IPS-11a (cell line): ENCODE data around the gene RBFOX2.

Experiments used
- H3K4me3 ChIP-seq: one replicate; pipeline ENCODE4 v1.5.1; 2013; ENCODE audit warnings: low read depth, low read length, control low read depth

RBFOX2 gene

DNA sequence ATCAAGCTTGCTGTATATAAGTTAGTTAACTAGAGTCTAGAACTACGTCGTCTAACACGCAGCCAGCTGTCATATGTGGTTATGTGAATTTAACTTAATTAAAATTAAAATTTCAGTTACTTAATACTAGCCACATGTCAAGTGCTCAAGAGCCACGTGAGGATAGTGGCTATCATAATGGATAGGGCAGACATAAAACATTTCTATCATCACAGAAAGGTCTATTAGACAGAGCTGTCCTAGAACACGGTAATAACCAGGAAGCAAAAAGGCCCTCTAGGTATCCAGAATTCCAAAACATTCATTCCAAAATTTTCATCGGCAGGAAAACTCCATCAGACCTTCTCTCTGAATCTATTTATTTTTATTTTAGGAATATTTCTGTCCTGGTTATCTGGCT is 123.9 kb downstream of the RBFOX2 start:
- no peak overlapping the region for H3K4me3 ChIP-seq

DNA sequence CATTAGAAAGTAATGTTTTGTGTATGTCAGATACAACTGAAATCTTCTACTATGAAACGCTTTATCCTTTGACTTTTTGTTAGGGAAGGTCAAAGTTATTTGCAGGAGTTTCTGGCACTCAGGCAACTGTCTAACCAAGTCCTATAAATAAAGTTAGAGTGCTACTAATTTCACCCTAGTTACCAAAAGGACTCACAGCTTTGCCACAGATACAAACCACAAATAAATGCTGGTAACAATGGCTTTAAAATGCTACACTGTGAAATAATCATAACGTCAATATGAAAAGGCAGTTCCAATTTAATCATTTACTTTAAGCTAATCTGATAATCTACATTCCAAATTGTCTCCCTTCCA is 124.3 kb downstream of the RBFOX2 start:
- H3K4me3 ChIP-seq = no peak overlapping the region

DNA sequence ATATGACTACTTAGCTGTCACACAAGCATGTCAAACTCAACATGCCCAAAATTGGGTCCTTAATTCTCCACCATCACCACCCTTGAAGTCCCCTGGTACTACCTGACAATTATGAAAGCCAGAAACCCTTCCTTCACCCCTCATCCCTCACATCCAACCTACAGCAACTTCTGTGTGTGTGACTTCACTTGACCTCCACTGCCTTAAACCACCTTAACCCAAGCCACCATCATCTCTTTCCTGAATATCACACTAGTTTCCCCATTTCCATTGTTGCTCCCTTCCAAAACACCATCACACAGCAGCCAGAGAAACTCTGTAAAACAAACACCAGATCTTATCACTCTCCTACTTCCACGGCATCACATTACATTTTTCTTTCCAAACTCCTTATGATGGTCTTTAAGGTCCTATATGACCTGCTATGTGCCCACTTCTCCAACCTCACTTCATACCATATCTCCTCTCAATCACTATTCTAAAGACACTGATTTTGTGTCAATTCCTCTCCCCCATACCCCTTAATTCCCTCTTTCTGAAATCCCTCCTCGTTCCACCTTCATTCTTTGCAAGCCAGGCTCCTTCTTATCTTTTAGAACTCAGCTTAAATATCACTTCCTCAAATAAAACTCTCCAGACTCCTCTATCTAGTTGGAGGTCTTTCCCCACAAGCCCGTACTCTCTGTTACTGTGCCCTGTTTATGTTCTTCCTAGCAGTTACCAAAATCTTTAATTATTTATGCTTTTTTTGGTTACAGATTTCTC is 124.9 kb downstream of the RBFOX2 start:
- H3K4me3 ChIP-seq = no peak overlapping the region

DNA sequence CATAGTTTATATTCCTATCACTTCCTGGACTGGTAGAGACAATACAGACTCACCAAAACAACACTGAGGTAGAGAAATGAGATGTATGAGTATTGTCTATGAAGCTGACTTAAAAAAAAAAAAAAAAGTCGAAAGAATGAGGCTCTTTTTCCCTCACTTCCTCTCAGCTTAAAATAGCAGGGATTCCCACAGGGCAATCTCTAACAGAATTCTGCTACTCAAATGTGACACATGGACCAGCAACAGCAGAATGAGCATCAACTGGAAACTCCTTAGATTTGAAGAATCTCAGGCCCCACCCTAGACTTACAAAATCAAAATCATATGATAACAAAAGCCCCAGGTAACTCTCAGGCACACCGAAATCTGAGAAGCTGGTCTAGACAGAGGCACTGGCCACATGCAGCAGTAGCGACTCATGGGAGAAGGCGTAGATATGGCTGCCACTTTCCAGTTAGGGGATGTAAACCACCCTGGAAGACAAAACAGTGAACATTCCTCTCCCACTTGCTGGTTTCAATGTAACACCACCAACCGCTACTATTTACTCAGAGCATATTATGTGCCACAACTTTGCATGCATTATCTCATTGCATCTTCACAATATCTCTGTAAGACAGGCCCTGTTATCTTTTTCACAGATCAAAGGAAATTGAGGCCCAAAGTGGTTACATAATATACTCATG is 128.0 kb downstream of the RBFOX2 start:
- no peak overlapping the region for H3K4me3 ChIP-seq

DNA sequence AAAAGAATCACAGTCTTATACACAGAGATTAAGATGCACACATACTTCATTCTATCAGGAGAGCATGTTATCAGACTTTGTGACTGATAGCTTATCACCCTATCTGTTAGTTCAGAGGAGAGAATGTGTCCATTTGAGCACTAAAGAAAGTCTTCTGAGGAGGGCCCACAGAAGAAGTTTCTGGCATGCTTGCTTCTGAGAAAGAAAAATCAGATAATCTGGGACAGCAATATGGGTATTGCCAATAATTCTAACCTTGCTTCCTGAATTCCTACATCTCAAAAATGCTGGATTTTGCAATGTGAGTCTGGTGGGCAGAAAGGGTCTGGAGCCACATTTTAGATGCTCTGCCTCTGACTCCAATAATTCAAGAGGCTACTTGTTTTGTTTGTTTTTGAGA is 128.9 kb downstream of the RBFOX2 start:
- no peak overlapping the region for H3K4me3 ChIP-seq

DNA sequence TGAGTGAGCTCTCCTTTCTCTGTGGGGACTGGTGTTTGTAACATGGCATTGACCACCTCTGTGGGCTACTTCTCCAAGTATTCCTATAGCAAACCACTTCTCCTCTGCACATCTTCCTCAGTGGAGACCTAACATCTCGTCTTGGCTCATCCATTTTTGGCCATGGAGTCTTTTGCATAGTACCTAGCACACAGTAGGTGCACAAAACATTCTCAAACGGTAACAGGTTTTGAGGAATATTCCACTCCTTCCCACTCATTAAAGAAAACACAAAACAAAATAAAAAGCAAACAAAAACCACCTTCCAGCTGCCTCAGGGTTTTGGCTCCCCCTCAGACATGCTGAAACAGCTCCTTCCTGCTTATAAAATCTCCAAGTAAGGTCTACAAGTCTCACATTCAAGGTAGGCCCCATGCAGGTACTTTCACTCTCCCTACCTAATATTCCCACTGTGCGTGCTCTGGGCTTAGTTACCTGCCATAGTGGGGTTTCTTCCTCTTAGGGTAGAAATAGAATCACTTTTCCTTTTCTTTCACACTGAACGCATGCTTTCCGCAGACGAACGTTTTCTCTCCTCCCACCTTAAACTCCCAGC is 132.4 kb downstream of the RBFOX2 start:
- H3K4me3 ChIP-seq = no peak overlapping the region

DNA sequence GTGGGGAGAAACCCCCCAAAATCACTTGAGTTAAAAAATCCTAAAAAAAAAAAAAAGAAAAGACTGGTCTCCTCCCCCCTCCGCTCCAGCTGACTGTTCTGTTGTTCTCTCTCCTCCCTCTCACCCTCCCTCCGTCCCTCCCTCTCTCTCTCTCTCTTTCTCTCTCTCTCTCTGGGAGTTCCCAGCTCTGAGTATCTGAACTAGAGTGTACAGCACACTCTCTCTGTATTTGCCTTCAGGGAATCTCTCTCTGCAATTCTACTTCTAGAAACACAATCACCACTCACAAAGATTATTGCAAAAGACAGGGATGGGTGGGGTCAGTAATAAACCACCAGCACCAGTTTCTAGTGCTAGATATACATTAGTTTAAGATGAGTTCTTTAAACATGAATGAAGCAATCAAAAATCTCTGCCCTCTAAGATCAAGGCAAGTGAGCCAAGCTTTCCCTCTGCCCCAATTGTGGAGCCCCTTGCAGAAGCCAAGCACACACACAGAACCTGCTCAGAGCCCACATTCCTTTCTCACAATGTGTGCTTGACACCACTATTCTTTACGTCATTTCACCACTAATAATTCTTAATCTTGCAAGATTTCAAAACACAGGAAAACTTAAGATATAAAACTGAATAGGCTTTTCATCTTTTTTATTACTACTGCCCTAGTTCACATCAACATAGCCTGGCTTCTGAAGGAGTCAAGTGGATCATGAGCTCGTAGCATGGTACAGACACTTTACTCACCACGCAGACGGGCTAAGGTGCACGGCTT is 133.5 kb downstream of the RBFOX2 start:
- no peak overlapping the region for H3K4me3 ChIP-seq

DNA sequence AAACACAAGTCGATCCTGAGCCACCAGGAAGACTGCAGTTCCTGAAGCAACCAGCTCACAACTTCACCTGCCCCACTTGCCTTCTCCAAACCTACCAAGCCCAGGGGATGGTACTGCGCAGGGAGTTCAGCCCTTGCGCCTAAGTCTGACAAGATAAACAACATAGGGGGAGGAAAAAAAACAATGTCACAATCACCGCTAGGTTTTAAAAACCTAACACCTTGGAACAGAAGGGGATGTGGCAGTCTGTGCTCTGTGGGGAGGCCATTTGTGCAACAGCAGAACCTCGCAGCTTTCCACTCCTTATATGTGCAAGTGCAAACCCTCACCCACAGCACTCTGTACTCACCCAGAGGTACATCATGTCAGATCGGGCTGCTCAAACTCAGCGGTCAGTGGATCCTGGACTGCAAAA is 134.2 kb downstream of the RBFOX2 start:
- no peak overlapping the region for H3K4me3 ChIP-seq

DNA sequence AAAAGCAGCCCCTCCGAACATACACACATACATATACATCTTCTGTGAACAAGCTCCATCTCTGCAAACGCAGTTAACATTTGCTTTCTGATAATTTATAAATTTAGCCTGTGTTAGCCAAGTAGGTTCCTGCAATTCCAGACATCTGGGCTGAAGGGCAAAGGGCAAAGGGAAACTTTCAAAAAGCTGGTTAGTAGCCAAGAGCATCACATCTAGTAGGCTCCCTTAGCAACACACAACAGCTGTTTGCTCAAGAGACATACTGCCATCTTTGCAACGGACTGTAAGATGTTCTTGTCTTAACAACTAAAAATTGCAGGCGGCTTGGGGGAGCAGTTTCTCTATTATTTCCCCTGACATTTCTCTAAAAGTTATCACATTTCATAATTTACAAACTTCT is 134.9 kb downstream of the RBFOX2 start:
- H3K4me3 ChIP-seq = no peak overlapping the region

DNA sequence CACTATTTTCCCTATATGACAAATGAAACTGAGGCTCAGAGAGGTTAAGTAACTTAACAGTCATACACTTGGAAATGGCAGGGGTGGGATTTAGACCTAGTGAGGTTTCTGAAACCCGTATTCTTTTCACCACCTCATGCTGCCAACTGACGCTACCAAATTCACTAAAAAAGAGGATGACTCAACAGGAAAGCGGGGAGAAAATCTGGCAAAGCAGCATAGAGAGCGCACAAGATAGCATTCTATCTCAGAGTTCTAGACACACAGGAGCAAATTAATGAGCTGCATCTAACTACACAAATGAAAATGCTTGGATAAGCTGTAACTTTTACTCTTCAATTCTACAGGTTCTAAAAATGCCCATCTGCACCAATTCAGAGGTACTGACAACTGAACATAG is 136.4 kb downstream of the RBFOX2 start:
- H3K4me3 ChIP-seq = no peak overlapping the region

DNA sequence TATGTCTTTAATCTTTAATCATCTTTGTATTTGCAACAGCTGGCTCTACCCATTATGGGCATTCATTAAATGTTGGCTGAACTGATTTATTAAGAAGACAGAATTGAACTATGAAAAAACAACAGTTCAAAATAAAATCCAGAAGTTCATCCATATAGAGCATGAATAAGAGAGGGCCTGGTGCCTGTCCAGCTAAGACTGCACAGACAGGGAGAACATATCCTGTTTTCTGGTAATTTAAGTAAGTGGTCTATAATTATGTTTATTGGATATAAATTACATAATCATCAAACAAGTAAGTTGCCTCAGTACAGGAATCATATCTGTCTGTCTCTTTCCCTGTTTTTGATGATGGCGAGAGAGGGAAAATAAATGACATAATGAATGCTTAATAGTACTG is 137.2 kb downstream of the RBFOX2 start:
- H3K4me3 ChIP-seq = no peak overlapping the region

DNA sequence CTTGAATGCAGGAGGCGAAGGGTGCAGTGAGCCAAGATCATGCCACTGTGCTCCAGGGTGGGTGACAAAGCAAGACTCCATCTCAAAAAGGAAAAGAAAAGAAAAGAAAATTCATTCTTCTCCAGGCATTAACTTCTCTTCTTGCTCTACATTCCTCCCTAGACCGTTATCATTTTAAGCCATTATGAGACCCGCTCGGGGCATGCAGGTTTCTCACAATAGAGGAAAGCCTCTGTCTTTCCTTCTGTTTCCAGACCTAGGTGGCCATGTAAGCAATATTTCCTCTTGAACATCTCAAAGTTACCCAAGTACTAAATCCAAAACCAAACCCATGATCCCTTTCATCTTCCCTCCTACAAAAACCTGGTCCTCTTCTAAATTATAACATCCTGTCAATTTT is 139.6 kb downstream of the RBFOX2 start:
- H3K4me3 ChIP-seq = no peak overlapping the region

DNA sequence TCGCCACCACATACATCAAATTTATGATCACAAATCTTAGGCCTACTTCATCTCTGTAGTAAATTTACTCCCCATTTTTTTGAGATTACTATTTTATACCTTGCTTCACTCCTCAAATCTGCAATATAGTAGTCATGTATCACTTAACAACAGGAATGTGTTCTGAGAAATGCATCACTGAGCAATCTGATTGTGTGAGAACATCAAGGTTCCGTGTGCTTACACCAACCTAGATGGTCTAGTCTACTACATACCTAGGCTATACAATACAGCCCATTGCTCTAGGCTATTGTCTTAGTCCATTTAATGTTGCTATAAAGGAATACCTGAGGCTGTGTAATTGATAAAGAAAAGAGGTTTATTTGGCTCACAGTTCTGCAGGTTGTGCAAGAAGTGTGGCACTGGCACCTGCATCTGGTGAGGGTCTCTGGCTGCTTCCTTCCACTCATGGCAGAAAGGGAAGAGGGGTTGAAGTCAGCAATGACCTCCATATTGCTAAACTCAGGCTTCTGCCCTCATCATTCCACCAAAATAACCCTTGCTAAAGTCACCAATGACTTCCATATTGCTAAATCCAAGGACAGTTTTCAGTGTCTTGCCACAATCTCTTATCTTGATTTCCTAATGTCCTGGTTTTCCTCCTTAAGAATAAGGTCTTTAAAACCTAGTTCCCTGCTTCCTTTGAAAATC is 140.3 kb downstream of the RBFOX2 start:
- H3K4me3 ChIP-seq = no peak overlapping the region

DNA sequence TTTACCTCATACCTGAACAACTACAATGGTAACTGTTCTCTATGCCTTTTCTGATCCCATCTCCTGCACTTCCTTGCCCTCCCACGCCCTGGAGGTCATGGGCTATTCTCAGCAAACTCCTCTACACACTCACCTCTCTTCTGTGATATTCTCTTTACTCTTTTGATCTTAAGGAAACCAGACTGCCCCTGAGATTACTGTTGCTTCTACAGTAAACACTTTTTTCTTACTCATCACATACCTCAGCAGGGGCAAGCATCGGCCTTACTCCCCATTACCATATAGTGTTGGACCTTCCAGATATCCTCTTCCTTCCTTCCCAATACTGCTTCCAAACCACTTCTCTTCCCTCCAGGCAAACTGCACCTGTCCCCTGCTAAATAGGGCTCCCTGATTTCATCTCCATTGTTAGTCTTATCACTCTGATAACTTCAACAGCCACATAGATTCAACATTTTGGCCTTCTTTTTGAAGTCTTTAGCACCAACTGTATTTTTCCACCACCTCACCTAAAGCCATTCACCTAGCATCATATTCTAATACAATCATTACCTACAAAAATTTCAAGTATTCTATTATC is 141.2 kb downstream of the RBFOX2 start:
- no peak overlapping the region for H3K4me3 ChIP-seq

DNA sequence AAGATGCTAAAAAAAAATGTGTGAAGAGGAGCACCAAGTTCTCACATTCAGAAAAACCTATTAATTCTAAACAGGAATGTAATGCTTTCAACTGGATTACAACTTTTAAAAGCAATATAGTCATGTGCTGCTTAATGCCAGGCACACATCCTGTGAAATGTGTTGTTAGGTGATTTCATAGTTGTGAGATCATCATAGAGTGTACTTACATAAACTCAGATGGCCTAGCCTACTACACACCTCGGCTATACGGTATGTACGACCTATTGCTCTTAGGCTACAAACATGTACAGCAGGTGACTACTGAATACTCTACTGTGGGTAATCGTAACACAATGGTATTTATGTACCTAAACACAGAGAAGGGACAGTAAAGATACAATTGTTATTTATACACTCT is 142.3 kb downstream of the RBFOX2 start:
- H3K4me3 ChIP-seq = no peak overlapping the region

DNA sequence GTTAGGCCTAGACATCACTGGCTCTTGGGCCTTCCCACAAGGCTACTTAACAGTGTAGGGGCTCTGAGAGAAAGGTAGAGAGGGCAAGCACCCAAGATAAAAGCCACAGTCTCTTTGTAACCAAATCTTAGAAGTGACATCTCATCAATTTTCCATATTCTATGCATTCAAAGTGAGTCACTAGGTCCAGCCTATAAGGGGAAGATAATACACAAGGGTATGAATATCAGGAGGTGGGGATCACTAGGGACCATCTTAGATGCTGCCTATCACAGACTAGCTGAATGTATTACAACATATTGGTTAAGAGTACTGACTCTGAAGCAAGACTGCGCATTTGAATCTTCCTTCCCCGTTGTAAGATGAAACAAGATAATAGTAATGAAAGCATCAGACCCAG is 144.1 kb downstream of the RBFOX2 start:
- no peak overlapping the region for H3K4me3 ChIP-seq

DNA sequence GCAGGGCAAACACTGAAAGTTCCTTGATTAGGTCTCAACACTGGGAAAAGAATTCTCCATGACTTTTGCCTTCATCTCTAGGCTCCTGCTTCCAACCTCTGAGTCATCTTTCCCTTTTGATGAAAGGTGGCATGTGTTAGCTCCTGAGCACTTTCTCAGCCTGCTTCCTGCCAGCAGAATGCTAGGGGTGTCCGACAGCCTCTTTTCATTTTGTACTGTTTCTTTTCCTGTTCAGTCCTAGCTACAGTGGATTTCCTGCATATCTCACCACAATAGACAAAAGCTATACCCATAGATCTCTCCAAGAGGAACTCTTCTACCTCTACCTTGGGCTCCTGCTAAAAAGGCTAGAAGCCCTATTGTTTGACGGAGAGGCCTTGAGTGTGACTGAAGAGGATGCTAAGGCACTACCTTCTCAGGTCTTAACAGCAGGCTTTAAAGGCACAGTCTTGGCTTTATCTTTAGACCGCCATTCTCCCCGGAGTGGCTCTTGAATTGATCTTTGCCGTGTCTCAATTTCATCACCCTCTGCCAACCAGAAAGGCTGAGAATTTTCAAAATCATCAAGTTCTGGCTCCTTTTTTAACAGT is 145.5 kb downstream of the RBFOX2 start:
- no peak overlapping the region for H3K4me3 ChIP-seq

DNA sequence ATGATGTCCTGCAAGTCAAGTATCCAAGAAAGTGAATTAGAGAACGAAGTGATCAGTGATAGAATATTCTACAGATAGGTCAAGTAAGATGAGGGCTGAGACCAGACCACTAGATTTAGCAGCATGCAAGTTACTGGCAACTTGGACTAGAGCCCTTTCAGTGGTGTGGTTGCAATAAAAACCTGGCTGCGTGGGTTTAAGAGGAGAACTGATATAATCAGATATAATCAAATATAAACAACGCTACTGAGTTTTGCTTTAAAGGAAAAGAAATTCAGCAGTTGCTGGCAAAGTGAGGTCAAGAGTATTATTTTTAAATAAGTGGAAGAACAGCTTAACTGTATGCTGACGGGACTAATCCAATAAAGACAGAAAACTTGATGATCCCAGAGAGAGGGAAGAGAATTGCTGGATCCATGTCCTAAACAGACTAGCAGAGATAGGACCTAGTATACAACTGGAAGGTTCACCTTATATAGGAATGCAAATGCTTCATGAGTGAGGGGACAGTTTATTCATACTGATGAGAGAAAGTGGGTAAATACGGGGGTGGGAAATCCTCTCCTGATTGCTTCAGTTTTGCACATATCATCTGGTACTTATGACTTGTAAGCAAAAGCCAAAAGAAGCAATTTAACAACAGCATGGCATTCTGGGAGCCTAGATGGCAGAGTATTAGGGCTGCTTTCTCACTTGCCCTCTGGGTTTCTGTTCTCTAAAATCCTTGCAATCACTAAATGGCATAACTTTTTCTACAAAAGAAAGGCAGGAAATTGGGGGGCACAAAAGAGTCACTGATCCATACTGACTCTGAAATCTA is 146.2 kb downstream of the RBFOX2 start:
- H3K4me3 ChIP-seq = no peak overlapping the region

DNA sequence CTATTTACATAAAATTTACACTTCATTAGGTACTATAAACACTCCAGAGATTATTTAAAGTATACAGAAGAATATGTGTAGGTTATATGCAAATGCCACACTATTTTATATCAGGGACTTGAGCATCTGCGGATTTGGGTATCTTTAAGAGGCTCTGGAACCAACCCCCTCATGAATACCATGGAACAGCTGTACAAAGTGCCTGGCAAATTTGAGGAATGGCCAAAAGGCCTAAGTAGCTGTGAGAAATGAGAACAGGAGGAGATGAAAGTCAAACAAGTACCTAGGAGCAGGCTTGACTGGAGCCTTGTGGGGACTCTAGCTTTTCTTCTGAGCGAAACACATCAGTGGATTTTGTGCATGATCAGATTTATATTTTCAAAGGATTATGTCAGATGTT is 149.3 kb downstream of the RBFOX2 start:
- H3K4me3 ChIP-seq = no peak overlapping the region
